GM19468 (cell line): ENCODE measurements around the gene SLC25A34.

Experiments
- ATAC-seq: cut with Tn5 transposase; IDR thresholded peaks from one replicate; pipeline ENCODE4 v1.9.1; 2021; ENCODE audit warnings: mild to moderate bottlenecking, moderate library complexity, moderate number of reproducible peaks; ENCODE audit not compliant: unreplicated experiment; ENCODE audit errors: extremely low read depth

The SLC25A34 gene

DNA sequence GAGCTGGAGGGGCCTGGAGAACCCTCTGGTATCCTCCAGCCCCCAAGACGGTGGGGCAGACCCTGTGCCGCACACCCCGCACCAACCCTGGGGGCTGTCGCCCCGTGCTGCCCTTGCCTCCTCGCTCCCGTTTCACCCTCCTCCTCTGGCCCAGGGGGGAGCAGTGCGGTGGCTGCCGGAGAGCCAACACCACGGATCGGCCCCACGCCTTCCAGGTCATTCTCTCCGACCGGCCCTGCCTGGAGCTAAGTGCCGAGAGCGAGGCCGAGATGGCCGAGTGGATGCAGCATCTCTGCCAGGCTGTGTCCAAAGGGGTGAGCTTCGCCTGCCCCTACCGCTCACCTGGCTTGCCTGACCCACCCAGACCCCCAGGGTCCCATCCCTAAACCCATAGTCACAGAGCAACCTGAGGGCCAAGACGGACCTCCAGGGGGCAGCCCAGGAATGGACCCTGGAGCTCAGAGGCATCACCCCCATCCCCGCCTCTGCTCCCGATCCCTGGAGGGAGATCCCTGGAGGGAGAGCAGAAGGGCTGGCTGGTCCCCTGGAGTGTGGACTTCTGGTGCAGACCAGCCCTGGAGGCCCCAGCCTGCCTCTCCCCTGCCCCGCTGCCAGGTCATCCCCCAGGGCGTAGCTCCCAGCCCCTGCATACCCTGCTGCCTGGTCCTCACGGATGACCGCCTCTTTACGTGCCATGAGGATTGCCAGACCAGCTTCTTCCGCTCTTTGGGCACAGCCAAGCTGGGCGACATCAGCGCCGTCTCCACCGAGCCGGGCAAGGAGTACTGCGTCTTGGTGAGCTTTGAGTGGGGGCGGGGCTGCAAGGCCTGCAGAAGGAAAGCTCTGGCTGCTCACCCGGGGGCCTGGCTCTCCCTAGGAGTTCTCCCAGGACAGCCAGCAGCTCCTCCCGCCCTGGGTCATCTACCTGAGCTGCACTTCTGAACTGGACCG lies 4.0 kb upstream of the SLC25A34 start:
- ATAC-seq = no peak

GRCh38 chr1:15732686-15733081 lies 3.4 kb upstream of the SLC25A34 start:
- no peak for ATAC-seq

GRCh38 chr1:15733218-15733725 lies 2.8 kb upstream of the SLC25A34 start:
- no peak for ATAC-seq

DNA sequence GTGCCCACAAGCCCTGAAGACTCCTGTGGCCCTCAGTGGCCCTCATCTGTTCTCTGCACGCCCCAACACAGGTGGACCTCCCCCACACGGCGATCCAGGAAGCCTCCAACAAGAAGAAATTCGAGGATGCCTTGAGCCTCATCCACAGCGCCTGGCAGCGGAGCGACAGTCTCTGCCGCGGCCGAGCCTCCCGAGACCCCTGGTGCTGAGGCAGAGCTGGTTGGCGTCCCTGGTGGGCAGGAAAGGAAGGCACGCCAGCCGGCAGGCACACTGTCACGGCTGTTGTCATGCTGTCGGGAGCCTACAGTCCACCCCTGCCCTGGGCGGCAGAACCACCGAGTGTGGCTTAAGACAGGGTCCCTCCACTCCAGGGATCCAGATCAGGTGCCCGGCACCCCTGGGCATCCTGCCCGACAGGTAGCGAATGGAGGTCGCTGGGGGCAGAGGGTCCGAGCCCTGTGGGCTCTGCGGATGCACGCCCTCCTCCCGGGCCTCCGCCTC lies 2.3 kb upstream of the SLC25A34 start:
- ATAC-seq = no peak

DNA sequence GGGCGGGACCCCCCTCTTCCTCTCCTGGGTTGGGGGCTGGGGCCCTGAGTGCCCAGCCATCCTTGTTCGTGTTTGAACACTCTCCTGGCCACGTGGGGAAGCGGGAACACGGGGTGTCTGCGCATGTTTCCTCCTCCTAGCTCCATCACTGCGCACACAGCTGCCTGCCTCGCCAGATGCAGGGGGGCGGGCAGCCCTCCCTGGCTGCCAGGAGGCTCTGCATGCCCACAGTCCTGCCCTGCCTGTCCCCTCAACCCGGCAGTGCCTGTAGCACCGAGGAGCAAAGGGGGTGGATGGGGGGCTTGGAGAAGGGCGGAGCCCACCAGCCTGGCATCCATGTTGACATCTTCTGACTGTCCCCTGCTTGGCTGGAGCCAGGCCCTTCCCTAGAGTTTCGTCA lies 1.8 kb upstream of the SLC25A34 start:
- ATAC-seq = no peak

DNA sequence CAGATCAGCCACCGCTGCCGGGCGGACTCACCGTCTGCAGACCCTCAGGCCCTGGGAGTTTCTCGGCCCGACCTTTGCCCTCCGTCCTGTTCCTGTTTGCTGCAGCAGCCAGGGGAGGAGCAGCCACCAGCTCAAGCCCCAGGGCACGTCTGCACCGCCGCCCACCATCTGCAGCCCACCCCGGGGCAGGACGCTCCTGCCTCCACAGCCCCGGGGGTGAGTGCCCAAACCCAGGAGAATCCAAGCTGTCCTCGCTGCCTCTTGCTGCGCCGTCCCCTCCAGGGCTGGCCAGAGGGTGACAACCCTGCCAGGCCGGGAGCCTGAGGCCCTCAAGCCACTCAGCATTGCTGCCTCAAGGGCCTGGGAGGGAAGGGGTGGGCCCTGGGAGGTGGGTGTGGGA lies 1.2 kb upstream of the SLC25A34 start:
- no peak for ATAC-seq

DNA sequence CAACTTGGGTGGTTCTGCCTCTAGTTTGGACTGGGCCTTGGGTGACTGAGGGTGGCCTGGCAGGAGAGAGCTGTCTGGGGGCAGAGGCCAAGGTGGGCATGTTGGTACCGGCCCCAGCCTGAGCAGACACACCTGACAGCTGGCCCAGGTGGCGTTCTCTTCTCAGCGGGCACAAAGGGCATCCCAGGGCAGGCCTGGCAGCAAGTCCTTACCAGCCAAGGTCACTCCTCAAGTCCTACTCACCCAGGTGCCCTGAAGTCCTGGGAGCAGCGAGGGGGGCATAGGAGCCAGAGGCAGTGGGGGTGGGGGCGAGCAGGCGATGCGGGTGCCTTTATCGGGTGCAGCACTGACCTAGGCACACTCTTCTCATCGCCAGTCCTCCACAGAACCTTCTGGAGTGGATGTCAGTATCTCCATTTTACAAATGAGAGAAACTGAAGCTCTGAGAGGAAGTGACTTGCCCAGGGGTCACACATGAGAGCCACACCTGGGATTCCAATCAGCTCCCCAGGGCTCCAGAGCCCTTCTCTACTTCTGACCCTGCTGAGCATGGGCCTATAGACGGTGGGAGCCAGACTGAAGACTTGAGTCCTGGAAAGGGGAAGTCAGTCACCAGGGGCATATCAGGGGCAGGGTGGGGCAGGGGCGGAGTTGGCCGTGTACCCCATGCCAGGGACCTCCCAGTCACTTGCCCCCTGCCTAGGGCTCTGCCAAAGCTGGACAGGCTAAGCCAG lies 587 bp upstream of the SLC25A34 start:
- ATAC-seq = no peak

DNA sequence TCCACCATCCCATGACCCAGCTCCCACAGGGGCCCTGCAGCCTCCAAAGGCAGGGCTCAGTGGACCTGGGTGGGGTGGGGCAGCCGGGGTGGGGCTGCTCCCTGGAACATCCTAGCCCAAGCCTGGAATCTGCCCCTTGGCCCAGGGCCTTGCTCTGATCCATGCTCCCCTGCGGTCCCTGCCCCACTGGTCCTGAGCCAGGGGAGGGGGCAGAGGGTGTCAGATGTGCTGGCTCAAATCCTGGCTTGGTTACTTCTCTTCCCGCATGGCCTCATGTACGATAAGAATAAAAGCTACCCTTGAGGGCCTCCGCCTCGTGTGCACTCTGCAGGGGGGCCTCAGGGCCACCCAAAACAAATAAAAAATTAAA lies 819 bp downstream of the SLC25A34 start:
- ATAC-seq = no peak

DNA sequence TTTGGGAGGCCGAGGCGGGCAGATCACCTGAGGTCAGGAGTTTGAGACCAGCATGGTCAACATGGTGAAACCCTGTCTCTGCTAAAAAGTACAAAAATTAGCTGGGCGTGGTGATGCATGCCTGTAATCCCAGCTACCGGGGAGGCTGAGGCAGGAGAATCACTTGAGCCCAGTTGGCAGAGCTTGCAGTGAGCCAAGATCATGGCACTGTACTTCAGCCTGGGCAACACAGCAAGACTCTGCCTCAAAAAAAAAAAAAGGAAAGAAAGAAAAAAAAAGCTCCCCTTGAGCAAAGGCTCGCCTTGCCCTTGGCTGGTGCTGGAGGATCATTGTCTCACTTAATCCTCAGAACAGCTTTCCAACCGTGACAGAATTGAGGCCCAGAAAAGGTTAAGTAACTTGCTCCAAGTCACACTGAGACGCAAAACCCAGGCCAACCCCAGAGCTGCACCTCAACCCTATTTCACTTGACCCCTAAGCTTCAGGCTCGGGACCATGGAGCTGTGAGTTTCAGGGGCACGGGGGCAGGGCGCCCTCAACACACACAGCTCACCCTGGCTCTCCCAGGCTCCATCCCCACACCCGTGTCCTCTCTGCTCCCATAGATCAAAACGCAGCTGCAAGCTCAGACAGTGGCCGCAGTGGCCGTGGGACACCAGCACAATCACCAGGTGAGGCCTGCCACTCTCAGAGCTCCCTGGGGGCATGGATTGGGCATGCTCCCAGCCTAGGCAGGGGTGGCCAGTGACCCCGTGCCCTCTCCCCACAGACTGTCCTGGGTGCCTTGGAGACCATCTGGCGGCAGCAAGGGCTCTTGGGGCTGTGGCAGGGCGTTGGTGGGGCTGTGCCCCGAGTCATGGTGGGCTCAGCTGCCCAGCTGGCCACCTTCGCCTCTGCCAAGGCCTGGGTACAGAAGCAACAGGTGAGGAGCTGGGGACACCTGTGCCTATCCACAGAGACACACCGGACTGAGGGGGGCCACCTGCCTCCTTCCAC lies 1.6 kb downstream of the SLC25A34 start:
- ATAC-seq = no peak

DNA sequence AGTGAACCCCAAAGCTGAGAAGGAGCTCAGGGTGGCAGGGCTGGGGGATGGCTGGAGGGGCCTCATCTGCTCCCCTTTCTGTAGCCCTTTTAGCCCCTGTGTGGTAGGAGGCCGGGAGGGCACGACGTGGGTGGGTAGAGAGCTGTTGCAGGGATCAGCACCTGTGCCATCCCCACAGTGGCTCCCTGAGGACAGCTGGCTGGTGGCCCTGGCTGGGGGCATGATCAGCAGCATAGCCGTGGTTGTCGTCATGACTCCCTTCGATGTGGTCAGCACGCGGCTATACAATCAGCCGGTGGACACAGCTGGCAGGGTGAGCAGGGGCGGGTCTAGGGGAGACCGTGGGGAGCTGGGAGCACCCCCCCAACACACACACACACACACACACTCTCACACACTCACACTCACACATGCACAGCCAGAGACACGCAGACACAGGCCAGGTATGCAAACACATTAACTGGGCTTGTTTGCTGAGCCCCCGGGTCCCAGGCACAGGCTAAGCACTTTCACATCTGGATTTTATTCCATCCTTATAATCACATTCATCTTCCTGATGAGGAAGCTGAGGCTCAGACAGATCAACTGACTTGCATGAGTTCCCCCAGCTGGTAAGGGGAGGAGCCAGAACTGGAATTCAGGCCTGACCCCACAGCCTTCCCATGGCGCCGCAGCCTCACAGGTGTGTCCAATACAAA lies 2.5 kb downstream of the SLC25A34 start:
- no peak for ATAC-seq

GRCh38 chr1:15739259-15739658 lies 3.2 kb downstream of the SLC25A34 start:
- ATAC-seq = no peak

GRCh38 chr1:15739745-15740144 lies 3.7 kb downstream of the SLC25A34 start:
- ATAC-seq = no peak

DNA sequence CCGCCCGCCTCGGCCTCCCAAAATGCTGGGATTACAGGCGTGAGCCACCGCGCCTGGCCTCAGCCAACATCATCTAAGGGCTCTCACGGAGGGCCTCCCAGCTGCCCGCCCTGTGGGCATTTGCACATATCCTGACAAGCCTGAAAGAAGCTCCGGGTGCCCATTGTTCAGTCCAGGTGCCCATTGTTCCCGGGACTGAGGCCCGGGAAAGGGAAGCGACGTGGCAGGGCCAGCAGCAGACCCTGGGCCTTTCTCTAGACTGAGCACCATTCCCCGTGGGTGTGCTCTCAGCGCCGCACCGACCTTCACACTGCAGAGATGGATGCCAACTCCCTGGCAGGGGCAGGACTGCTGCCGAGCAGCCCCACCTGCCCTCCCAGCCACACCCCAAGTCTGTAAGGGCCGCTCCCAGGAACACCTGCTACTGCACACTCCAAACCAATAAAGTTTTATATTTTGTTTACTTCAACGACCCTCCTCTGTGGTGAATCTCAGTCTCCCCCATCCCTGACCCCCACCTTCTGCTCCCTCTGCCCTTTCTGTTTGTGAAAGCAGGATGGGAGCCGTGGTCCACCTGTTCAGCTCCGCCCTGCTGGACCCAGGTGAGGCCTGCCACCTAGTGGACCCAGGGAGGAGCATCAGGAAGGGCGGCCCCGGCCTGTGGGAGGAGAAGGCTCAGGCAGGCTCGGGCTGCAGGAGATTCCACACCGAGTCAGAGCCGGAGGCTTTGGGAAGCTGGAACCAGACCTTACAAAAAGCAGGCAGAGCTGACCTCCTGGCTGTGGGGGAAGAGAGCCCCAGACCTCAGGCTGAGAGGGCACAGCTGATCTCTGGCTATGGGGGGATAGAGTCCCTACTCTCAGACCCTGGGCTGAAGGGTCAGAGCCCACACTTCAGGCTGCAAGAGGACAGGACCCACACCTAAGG lies 5.1 kb downstream of the SLC25A34 start:
- no peak for ATAC-seq

GRCh38 chr1:15742339-15742801 lies 6.3 kb downstream of the SLC25A34 start, which contains the start of gene TMEM82:
Gene TMEM82 (plus strand): TSS chr1:15742499. CDS start chr1:15742560, 61 bp downstream.
- ATAC-seq = no peak

- no peak for ATAC-seq
These were observed 8.1 kb downstream of the SLC25A34 start for GRCh38 chr1:15744122-15744679.

GRCh38 chr1:15747378-15747777 lies 11.3 kb downstream of the SLC25A34 start:
- ATAC-seq = no peak

DNA sequence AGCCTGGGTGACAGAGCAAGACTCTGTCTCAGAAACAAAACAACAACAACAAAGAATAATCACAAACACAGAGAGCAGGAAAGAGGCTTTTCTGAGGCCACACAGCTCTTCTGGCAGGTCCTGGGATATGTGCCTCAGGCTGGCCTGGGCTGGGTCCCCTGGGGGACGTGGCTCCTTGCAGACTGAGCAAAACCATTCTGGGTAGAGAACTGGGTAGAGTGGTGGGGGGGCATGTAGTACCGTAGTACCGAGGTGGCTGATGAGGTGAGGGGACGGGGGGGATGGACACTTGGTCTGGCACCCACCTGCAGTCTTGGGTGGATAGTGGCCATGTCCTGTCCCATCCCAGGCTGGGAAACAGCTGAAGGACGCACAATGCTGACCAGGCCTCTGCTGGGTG lies 12.2 kb downstream of the SLC25A34 start:
- ATAC-seq = no peak
